Skeletal muscle satellite cell (primary cell): ENCODE results near the gene CYBA.

Experiments used
- H3K27me3 ChIP-seq: 2 replicates; pipeline ENCODE4 v1.7.0; 2013; ENCODE audit warnings: low read length; ENCODE audit not compliant: control insufficient read depth, insufficient read depth
- H3K36me3 ChIP-seq: 2 replicates; pipeline ENCODE4 v1.7.0; 2013; ENCODE audit warnings: mild to moderate bottlenecking, control low read depth, low read length; ENCODE audit not compliant: insufficient read depth
- H3K4me1 ChIP-seq: 2 replicates; pipeline ENCODE4 v1.7.0; 2013; ENCODE audit warnings: low read length; ENCODE audit not compliant: control insufficient read depth, insufficient read depth
- H3K4me2 ChIP-seq: 2 replicates; pipeline ENCODE4 v1.7.0; 2013; ENCODE audit warnings: mild to moderate bottlenecking, low read length
- H3K4me3 ChIP-seq: 2 replicates; pipeline ENCODE4 v1.7.0; 2013; ENCODE audit warnings: low read length
- H3K9ac ChIP-seq: 2 replicates; pipeline ENCODE4 v1.7.0; 2013; ENCODE audit warnings: mild to moderate bottlenecking, low read depth, low read length, moderate library complexity
- H3K9me3 ChIP-seq: replicated peaks from 2 replicates; pipeline ENCODE4 v1.7.0; 2013; ENCODE audit warnings: mild to moderate bottlenecking, control low read depth, low read length

The CYBA gene

GRCh38 chr16:88638323-88639230 lies 12.3 kb downstream of the CYBA start, which contains the start of gene IL17C:
Gene IL17C (plus strand): TSS chr16:88638572. CDS start chr16:88638642, 70 bp downstream.
- Histone ChIP-seq H3K9ac (no peak within 1 kb of the TSS), H3K36me3 (no peaks in the 10 kb centered on the region), H3K4me2 (no peak within 1 kb of the TSS), H3K4me3 (no peak within 1 kb of the TSS), H3K4me1 (no peaks in the 10 kb centered on the region), H3K9me3 (no peaks in the 10 kb centered on the region), H3K27me3 (peaks cover 23% of the 10 kb centered on the region)

- Histone ChIP-seq H3K4me1 (no peaks in the 10 kb centered on the region), H3K9me3 (no peaks in the 10 kb centered on the region), H3K36me3 (peaks cover 3% of the 10 kb centered on the region), H3K27me3 (peaks cover 23% of the 10 kb centered on the region), H3K9ac (no peak overlapping the region), H3K4me2 (no peak overlapping the region), H3K4me3 (no peak overlapping the region)
Observed at GRCh38 chr16:88636488-88637265, 14.2 kb downstream of the CYBA start.

GRCh38 chr16:88635671-88636319 lies 15.1 kb downstream of the CYBA start:
- H3K9me3 ChIP-seq = no peaks in the 10 kb centered on the region
- H3K4me1 ChIP-seq = no peaks in the 10 kb centered on the region
- H3K4me2 ChIP-seq = no peak overlapping the region
- no peak overlapping the region for H3K4me3 ChIP-seq
- H3K27me3 ChIP-seq = peaks cover 23% of the 10 kb centered on the region
- no peak overlapping the region for H3K9ac ChIP-seq
- peaks cover 11% of the 10 kb centered on the region for H3K36me3 ChIP-seq

GRCh38 chr16:88634994-88635670 lies 15.7 kb downstream of the CYBA start:
- Histone ChIP-seq H3K9ac (no peak overlapping the region), H3K27me3 (peaks cover 18% of the 10 kb centered on the region), H3K36me3 (peaks cover 15% of the 10 kb centered on the region), H3K4me2 (no peak overlapping the region), H3K9me3 (no peaks in the 10 kb centered on the region), H3K4me3 (no peak overlapping the region), H3K4me1 (no peaks in the 10 kb centered on the region)

- no peaks in the 10 kb centered on the region for H3K4me1 ChIP-seq
- no peaks in the 10 kb centered on the region for H3K9me3 ChIP-seq
- no peak overlapping the region for H3K9ac ChIP-seq
- H3K4me3 ChIP-seq = no peak overlapping the region
- peaks cover 23% of the 10 kb centered on the region for H3K36me3 ChIP-seq
- H3K4me2 ChIP-seq = no peak overlapping the region
- peaks cover 11% of the 10 kb centered on the region for H3K27me3 ChIP-seq
Observed at GRCh38 chr16:88634141-88634993, 16.5 kb downstream of the CYBA start.

- no peak overlapping the region for H3K4me3 ChIP-seq
- no peak overlapping the region for H3K4me2 ChIP-seq
- no peaks in the 10 kb centered on the region for H3K4me1 ChIP-seq
- no peaks in the 10 kb centered on the region for H3K9me3 ChIP-seq
- peaks cover 24% of the 10 kb centered on the region for H3K36me3 ChIP-seq
- no peak overlapping the region for H3K9ac ChIP-seq
- peaks cover 4% of the 10 kb centered on the region for H3K27me3 ChIP-seq
Observed at GRCh38 chr16:88633684-88634140, 17.1 kb downstream of the CYBA start.

- no peak overlapping the region for H3K4me2 ChIP-seq
- H3K4me1 ChIP-seq = no peaks in the 10 kb centered on the region
- H3K27me3 ChIP-seq = no peaks in the 10 kb centered on the region
- H3K9me3 ChIP-seq = no peaks in the 10 kb centered on the region
- no peak overlapping the region for H3K4me3 ChIP-seq
- H3K9ac ChIP-seq = no peak overlapping the region
- H3K36me3 ChIP-seq = peaks cover 34% of the 10 kb centered on the region
Observed at GRCh38 chr16:88632587-88632930, 18.3 kb downstream of the CYBA start.

GRCh38 chr16:88631920-88632586 lies 18.8 kb downstream of the CYBA start:
- no peaks in the 10 kb centered on the region for H3K4me1 ChIP-seq
- H3K9ac ChIP-seq = no peak overlapping the region
- H3K9me3 ChIP-seq = no peaks in the 10 kb centered on the region
- no peak overlapping the region for H3K4me3 ChIP-seq
- H3K27me3 ChIP-seq = no peaks in the 10 kb centered on the region
- H3K4me2 ChIP-seq = no peak overlapping the region
- peaks cover 39% of the 10 kb centered on the region for H3K36me3 ChIP-seq

GRCh38 chr16:88631384-88631783 lies 19.5 kb downstream of the CYBA start:
- Histone ChIP-seq H3K27me3 (no peaks in the 10 kb centered on the region), H3K9me3 (no peaks in the 10 kb centered on the region), H3K9ac (no peak overlapping the region), H3K4me3 (no peak overlapping the region), H3K4me1 (no peaks in the 10 kb centered on the region), H3K4me2 (no peak overlapping the region), H3K36me3 (peaks cover 39% of the 10 kb centered on the region)

- H3K4me2 ChIP-seq = no peak overlapping the region
- H3K4me1 ChIP-seq = no peaks in the 10 kb centered on the region
- no peaks in the 10 kb centered on the region for H3K27me3 ChIP-seq
- no peaks in the 10 kb centered on the region for H3K9me3 ChIP-seq
- H3K4me3 ChIP-seq = no peak overlapping the region
- H3K36me3 ChIP-seq = peaks cover 39% of the 10 kb centered on the region
- H3K9ac ChIP-seq = no peak overlapping the region
Observed at GRCh38 chr16:88630941-88631340, 19.9 kb downstream of the CYBA start.
